Activated CD4-positive, alpha-beta T cell treated with anti-CD3 and anti-CD28 coated beads, Interleukin-2, amount 50 U/mL, for 48 hours (primary cell): ENCODE data around the gene RNU4-1.
A peak's percentile ranks its signal among the peaks of the same experiment; 100 is the strongest.

Experiments
- DNase-seq, 2 experiments: peaks; one replicate each; pipeline ENCODE4 v3.0.0-alpha.2; 2020

Gene RNU4-1

GRCh38 chr12:120287491-120287890 is 5.5 kb downstream of the RNU4-1 start:
- DNase-seq: no peak

GRCh38 chr12:120286768-120287490 is 6.1 kb downstream of the RNU4-1 start:
- no peak for DNase-seq

GRCh38 chr12:120284381-120284780 is 8.7 kb downstream of the RNU4-1 start:
- DNase-seq: no peak

DNA sequence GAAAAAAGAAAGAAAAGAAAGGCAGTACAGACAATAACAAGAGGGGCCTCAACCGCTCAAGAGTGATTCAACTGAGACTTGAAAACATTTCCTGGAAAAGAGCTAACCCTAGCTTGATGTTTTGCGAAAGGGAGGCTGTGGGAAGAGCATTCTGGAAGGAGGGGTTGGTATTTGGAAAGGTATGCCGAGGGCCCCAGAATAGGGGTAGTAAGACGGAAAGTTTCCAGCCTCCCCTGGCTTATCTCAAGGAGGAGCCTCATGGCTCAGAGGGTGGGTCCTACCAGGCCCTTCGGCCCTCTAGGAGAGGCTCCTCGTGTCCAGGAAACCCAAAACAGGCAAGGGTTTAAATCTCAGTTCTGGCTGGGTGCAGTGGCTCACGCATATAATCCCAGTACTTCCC is 9.7 kb downstream of the RNU4-1 start:
- no peak for DNase-seq

DNA sequence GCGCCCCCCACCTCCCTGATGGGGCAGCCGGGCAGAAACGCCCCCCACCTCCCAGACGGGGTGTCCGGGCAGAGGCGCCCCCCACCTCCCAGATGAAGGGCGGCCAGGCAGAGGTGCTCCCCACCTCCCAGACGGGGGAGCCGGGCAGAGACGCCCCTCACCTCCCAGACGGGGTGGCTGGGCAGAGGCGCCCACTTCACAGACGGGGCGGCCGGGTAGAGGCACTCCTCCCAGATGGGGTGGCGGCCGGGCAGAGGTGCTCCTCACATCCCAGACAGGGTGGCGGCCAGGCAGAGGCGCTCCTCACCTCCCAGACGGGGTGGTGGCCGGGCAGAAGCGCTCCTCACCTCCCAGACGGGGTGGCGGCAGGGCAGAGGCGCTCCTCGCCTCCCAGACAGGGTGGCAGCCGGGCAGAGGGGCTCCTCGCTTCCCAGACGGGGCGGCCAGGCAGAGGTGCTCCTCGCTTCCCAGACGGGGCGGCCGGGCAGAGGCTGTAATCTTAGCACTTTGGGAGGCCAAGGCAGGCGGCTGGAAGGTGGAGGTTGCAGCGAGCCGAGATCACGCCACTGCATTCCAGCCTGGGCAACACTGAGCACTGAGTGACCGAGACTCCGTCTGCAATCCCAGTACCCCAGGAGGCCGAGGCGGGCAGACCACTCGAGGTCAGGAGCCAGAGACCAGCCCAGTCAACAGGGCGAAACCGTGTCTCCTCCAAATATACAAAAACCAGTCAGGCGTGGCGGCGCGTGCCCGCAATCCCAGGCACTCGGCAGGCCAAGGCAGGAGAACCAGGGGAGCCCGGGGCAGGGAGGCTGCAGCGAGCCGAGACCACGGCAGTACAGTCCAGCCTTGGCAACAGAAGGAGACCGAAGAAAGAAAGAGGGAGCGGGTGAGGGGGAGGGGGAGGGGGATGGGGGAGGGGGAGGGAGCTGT is 14.6 kb downstream of the RNU4-1 start:
- DNase-seq: no peak

GRCh38 chr12:120276734-120277133 is 16.3 kb downstream of the RNU4-1 start:
- no peak for DNase-seq

GRCh38 chr12:120267736-120268135 is 25.3 kb downstream of the RNU4-1 start:
- DNase-seq: no peak

- no peak for DNase-seq
These were observed 26.7 kb downstream of the RNU4-1 start for GRCh38 chr12:120266180-120266870.

DNA sequence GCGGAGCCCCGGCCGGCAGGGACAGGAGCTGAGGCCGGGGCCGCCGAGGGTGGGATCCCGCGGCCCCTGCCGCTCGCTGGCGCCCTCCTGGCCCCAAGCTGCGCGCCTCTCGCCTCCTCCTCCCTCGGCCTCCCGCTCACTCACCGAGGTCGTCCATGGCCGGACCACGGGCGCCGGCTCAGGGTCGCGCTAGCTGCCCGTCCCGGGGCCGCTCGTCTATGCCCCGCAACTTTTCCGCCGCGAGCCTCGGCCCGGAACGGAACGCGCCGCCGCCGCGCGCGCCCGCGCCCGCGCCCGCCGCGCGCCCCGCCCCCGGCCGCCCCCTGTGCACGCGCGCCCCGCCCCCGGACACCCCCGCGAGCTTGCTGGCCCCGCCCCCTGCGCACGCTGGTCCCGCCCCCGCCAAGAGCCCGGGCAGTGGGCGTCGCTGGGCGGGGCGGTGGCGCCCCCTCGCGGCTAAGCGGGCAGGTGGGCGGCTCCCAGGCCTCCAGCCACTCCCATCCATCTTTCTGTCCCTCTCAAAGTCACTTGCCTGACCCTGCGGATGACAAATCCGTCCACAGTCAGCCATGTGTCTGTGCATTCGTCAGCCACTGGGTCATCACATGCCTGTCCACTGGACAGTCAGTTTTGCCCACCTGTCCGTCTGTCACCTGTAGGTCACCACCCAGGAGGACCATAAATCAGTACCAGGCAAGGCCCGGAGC is 27.4 kb downstream of the RNU4-1 start, which contains the start of gene PXN:
Gene PXN, minus strand, starts transcription at position 258 of the 707 bp plus-strand sequence. Its CDS starts 101 bp downstream, at position 157.
- peak; percentile 87 to 88 for DNase-seq

DNA sequence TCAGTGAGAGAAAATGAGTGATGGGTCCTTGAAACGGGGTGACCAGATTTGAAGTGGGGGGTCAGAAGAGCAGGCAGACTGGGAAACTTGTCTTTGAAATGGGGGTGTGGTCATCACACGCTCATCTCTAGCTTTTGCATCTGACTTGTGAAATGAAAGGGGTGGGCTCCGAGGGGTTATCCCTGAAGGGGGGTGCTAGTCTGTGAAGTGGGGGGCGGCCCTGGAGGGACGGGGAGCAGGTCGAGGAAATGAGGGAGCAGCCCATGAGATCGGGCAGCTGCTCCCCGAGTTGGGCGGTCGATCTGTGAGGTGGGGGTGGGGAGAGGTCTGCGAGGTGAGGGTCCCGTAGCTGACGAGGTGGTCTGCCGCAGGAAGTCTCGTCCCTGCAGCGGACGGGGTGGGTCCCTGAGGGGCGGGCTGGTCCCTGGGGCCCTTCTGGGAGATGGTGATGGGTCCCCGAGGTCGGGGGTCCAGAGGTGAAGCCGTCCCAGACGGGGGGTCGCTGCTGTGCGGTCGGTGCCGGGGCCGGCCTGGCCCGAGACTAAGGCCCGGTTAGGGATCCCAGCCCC is 28.0 kb downstream of the RNU4-1 start:
- no peak for DNase-seq

- DNase-seq: no peak
These were observed 28.7 kb downstream of the RNU4-1 start for GRCh38 chr12:120264086-120264903.

DNA sequence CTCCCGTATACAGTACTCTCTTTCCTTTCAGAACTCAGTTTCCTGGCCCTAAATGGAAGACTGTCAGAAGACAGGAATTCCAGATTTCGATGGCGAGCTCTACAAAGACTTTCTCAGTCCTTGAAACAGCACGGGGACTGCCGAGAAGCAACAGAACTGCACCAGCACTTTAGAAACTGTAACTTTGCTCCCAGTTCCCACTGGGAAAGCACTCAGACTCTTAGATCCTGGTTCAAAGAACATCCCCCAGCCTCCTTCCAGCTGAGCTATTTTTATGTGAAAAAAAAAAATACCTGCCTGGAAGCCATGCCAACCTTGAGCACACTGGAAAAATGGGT is 29.3 kb downstream of the RNU4-1 start:
- no peak for DNase-seq

DNA sequence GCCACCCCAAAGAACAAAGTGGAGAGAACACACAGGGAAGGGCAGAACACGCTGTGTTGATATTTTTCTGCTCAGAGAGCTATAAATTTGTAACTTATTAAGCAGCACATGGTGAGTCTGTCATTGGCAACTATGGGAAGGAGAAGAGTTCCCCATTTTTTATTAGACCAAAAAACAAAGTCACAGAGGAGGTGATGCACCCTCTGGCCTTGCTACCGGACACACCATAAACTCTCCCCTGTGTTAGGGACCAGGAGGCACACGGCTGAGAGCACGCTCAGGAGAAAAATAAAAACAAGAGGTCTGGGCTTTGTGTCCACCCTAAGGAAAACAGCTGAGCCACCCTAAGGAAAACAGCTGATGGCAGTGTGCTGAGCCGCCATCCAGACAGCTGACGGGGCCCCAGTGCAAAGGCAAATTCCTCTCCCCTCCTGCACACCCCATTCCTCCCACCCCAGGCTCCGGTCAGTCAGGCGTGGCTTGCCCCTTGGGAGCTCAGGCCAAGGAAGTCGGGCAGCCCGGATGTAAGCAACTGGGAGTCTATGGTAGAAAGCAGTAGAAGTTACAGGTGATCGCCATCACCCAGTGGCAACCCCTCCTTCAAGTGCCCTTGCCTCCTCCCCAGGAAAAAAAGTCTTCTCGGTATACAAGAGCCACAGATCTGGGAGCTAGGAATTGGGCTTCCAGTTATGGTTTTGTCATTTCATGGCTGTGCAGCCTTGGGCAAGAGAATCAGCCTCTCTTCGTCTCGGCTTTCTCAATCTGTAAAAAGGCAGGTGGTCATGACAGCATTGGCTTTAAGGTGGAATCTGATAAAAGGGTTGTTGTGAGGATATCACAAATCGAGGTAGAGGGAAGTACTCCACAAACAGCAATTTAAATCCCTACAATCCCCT is 29.9 kb downstream of the RNU4-1 start:
- no peak for DNase-seq

GRCh38 chr12:120261951-120262851 is 30.8 kb downstream of the RNU4-1 start:
- DNase-seq: no peak

- DNase-seq: no peak
These were observed 32.4 kb downstream of the RNU4-1 start for GRCh38 chr12:120260607-120261006.

DNA sequence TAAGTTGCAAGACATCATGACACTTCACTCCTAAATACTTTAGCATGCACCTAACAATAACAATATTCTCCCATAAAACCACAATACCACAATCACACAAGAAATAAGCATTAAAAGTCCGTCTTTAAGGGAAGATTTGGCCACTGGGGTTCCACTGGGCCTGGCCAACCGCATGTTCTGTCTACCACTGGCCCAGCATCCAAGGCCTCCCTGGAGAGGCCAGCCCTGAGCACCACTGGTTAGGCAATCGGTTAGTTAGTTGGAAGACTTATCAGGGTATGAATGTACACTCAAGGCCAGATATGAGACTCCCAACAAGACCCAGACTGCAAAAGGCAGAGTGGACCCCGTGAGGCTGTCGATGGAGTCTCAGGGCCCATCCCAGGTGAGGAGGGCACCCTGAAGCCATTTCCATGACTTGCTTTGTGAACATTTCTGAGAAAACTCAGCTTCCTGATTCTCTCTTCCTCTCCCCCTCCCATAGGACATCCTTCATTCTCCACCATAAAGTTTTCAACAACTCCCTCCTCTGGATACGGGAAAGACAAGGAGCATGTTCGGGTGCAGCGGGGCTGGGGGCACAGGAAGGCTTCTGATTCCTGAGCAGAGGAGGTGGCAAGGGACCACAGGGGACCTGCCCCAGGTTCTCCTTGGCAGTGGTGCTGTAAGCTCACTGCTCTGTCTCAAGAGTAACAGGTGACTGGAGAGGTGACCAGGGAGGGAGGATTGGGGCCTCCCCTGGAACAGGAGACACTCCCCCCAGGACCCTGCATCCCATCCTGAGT is 33.4 kb downstream of the RNU4-1 start:
- no peak for DNase-seq

DNA sequence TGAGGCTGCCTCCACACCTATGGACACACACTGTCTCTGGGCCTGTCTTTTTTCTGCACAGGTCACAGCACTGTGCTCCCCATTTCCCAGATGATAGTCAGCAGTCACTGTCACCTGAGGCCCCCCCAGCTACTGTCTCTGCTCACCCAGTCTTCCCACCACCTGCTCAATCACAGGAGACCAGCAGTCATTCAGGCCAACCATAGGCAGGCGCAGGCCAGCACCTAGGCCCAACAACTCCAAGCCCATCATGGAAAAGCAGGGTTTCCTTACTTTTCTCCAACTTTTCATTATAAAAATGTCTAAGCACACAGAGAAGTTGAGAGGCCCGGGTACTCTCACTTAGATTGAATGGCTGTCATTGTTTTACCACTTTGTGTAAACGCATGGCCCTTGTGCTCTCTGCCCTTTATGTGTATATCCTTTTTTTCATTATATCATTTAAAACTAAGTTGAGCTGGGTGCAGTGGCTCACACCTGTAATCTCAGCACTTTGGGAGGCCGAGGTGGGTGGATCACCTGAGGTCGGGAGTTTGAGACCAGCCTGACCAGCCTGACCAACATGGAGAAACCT is 34.6 kb downstream of the RNU4-1 start:
- DNase-seq: no peak
